NT2/D1 (cell line): ENCODE measurements around the gene TBCA.

Source experiments
- YY1 ChIP-seq: IDR thresholded peaks from 2 replicates; pipeline ENCODE4 v1.6.1; 2011; ENCODE audit not compliant: insufficient read length, insufficient read depth
- ZNF274 ChIP-seq: IDR thresholded peaks from 2 replicates; pipeline ENCODE4 v1.6.1; 2011; ENCODE audit warnings: mild to moderate bottlenecking, low read depth, low read length

DNA sequence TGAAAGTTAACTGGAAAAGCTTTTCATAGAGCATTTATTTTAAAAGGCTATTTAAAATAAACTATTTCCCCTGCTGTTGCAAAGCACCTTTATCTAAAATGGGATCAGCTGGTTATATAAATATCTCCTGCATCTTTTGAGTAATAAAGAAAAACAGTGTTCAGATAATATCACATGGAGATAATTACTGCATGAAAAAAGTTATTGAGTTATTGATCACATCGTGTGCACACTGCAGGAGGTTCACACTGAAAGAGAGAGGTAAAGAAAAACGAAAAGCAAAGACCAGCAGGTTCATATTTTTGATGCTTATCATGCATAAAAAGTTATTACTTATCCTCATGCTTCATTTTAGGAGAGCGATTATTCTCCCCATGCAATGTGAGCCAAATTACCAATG is 82.2 kb downstream of the TBCA start:
- no peak for TF ChIP-seq ZNF274
- no peak for TF ChIP-seq YY1
